ENCODE data around the gene TNFSF12.

TNFSF12 gene

GRCh38 chr17:7549401-7550055 is 670 bp downstream of the TNFSF12 start:
- peak in 1 of 2 experiments; percentile 23 for DNase-seq

- no peak for DNase-seq
Observed at GRCh38 chr17:7550344-7550743, 1.5 kb downstream of the TNFSF12 start.

- DNase-seq, result no peak
Observed at GRCh38 chr17:7551396-7551795, 2.5 kb downstream of the TNFSF12 start.

GRCh38 chr17:7552621-7553051 is 3.8 kb downstream of the TNFSF12 start:
- no peak for DNase-seq

- no peak for DNase-seq
Observed at GRCh38 chr17:7553356-7553755, 4.5 kb downstream of the TNFSF12 start.

- no peak for DNase-seq
Observed at GRCh38 chr17:7555320-7555948, 6.6 kb downstream of the TNFSF12 start.

GRCh38 chr17:7556627-7557026 is 7.8 kb downstream of the TNFSF12 start:
- DNase-seq, result no peak

- DNase-seq, result no peak
Observed at GRCh38 chr17:7557147-7557764, 8.4 kb downstream of the TNFSF12 start.

GRCh38 chr17:7557775-7558543 is 9.1 kb downstream of the TNFSF12 start:
- DNase-seq, result peak in 1 of 2 experiments; percentile 67

GRCh38 chr17:7558544-7559319 is 9.9 kb downstream of the TNFSF12 start, which contains the start of gene TNFSF13:
TNFSF13 (plus strand) TSS chr17:7558750; CDS start chr17:7559040, 290 bp downstream.
- DNase-seq, result no peak

- DNase-seq, result no peak
Observed at GRCh38 chr17:7559320-7560171, 10.7 kb downstream of the TNFSF12 start.

GRCh38 chr17:7560172-7561027 is 11.5 kb downstream of the TNFSF12 start:
- DNase-seq, result peak in 1 of 2 experiments; percentile 56

- DNase-seq, result peak; percentile 29 to 85
Observed at GRCh38 chr17:7561028-7561575, 12.2 kb downstream of the TNFSF12 start.

- peak in 1 of 2 experiments; percentile 86 for DNase-seq
Observed at GRCh38 chr17:7561589-7562207, 12.8 kb downstream of the TNFSF12 start, which contains the start of gene SENP3. SENP3 (plus strand) TSS chr17:7561919; CDS start chr17:7563077, 1,158 bp downstream.

GRCh38 chr17:7562208-7562605 is 13.3 kb downstream of the TNFSF12 start:
- no peak for DNase-seq

GRCh38 chr17:7563115-7563869 is 14.4 kb downstream of the TNFSF12 start:
- DNase-seq, result no peak

GRCh38 chr17:7569571-7569970 is 20.7 kb downstream of the TNFSF12 start:
- DNase-seq, result no peak

GRCh38 chr17:7570351-7570750 is 21.5 kb downstream of the TNFSF12 start:
- DNase-seq, result no peak

- peak in 1 of 2 experiments; percentile 96 for DNase-seq
Observed at GRCh38 chr17:7572338-7572587, 23.4 kb downstream of the TNFSF12 start.

All from NCI-H526 (cell line).